ENCODE results near the gene KCNC1.

KCNC1 gene

DNA sequence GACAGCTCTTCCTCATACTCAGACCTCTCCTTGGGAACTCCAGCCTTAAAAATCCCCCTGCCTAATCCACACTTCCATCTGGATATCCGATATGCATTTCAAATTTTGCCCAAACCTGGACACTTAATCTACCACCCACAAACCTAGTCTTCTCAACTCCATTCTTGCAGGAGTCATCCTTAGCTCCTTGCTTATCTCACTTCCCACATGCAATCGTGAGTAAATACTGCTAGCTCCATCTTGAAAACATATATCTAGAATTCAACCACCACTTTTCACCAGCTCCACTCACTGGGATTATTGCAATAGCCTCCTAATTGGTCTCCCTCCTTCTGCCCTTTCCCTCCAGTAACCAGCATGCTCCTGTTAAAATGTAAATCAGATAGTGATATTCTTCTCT is 17.8 kb upstream of the KCNC1 start:
- TF ChIP-seq, protein P1, sequence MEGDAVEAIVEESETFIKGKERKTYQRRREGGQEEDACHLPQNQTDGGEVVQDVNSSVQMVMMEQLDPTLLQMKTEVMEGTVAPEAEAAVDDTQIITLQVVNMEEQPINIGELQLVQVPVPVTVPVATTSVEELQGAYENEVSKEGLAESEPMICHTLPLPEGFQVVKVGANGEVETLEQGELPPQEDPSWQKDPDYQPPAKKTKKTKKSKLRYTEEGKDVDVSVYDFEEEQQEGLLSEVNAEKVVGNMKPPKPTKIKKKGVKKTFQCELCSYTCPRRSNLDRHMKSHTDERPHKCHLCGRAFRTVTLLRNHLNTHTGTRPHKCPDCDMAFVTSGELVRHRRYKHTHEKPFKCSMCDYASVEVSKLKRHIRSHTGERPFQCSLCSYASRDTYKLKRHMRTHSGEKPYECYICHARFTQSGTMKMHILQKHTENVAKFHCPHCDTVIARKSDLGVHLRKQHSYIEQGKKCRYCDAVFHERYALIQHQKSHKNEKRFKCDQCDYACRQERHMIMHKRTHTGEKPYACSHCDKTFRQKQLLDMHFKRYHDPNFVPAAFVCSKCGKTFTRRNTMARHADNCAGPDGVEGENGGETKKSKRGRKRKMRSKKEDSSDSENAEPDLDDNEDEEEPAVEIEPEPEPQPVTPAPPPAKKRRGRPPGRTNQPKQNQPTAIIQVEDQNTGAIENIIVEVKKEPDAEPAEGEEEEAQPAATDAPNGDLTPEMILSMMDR (IDR thresholded peaks at IDR 0.05; ENCODE audit: insufficient read depth, missing control alignments): no peak
- FAIRE-seq: no peak
- no peak for DNase-seq (ENCODE audit: insufficient read length, low spot score)

DNA sequence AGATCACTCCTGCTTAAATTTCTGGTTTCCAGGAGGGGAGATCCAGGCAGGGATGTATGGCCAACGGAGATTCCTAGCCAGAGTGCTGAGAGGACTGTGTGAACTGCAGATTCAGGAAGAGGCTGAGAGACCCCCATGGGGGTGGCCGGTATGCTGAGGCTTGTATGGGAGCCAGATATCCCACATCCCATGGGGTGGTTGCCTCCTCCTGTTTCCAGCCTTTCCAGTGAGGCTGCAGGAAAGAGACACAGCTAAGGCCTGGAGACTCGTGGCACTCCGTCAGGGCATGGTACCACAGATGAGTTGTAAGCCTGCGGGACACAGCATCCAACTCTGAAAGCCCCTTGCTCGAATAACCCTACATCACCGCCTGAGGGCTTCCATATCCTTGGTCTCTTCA is 16.6 kb upstream of the KCNC1 start:
- no peak for FAIRE-seq
- TF ChIP-seq, protein P1 (IDR thresholded peaks at IDR 0.05; ENCODE audit: insufficient read depth, missing control alignments): no peak
- no peak for DNase-seq (ENCODE audit: insufficient read length, low spot score)

DNA sequence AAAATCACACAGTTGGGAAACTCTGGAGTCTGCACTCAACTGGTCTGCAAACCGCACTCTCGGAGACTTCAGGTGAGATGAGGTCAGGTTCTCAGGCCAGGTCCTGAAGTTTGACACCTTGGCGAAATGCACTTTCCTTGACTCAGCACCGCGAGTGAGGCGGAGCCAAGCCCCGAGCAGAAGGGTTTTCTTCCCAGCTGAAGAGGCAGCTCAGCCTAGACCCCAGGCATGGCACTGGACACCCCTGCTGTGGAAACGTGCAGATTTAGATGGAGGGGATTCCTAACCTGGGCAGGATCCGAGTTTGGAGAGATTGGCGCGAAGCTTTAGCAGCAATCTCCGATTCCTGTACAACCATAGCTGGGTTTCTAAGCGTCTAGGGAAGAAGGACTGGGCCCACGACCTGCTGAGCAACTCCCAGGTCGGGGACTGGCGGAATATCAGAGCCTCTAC is 16.0 kb upstream of the KCNC1 start:
- FAIRE-seq (no peak), DNase-seq (ENCODE audit: insufficient read length, low spot score) (no peak)
- TF ChIP-seq, protein P1 (IDR thresholded peaks at IDR 0.05; ENCODE audit: insufficient read depth, missing control alignments): no peak

DNA sequence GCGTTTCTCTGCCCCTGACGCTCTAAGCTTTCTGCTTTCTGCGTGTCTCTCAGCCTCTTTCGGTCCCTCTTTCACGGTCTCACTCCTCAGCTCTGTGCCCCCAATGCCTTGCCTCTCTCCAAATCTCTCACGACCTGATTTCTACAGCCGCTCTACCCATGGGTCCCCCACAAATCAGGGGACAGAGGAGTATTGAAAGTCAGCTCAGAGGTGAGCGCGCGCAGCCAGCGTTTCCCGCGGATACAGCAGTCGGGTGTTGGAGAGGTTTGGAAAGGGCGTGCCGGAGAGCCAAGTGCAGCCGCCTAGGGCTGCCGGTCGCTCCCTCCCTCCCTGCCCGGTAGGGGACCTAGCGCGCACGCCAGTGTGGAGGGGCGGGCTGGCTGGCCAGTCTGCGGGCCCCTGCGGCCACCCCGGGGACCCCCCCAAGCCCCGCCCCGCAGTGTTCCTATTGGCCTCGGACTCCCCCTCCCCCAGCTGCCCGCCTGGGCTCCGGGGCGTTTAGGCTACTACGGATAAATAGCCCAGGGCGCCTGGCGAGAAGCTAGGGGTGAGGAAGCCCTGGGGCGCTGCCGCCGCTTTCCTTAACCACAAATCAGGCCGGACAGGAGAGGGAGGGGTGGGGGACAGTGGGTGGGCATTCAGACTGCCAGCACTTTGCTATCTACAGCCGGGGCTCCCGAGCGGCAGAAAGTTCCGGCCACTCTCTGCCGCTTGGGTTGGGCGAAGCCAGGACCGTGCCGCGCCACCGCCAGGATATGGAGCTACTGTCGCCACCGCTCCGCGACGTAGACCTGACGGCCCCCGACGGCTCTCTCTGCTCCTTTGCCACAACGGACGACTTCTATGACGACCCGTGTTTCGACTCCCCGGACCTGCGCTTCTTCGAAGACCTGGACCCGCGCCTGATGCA is 15.3 kb upstream of the KCNC1 start, which contains the start of gene MYOD1:
MYOD1 (plus strand) TSS at position 544 of the 910 bp plus-strand sequence; CDS start at position 756, 212 bp downstream.
- TF ChIP-seq, protein P1 (IDR thresholded peaks at IDR 0.05; ENCODE audit: insufficient read depth, missing control alignments): no peak
- DNase-seq (ENCODE audit: insufficient read length, low spot score) (no peak), FAIRE-seq (no peak)

DNA sequence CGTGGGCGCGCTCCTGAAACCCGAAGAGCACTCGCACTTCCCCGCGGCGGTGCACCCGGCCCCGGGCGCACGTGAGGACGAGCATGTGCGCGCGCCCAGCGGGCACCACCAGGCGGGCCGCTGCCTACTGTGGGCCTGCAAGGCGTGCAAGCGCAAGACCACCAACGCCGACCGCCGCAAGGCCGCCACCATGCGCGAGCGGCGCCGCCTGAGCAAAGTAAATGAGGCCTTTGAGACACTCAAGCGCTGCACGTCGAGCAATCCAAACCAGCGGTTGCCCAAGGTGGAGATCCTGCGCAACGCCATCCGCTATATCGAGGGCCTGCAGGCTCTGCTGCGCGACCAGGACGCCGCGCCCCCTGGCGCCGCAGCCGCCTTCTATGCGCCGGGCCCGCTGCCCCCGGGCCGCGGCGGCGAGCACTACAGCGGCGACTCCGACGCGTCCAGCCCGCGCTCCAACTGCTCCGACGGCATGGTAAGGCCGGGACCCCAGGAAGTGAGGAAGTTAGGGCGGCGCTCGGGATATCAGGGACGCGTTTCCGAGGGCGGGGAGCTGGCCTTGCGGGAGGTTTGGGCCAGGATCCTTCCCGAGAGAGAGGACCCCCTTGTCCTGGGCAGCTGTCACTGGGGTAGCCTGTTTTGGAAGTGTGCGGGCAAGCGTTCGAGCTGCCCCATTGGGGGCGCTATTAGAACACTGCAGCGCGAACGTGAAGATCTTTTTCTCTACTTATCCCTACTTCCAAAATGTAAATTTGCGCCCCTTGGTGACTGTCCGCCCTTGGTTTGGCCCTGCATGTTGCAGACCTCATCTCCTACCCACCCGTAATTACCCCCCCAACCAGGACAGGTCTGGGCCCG is 14.4 kb upstream of the KCNC1 start:
- DNase-seq (ENCODE audit: insufficient read length, low spot score) (no peak), FAIRE-seq (no peak)
- TF ChIP-seq, protein P1 (IDR thresholded peaks at IDR 0.05; ENCODE audit: insufficient read depth, missing control alignments): peak; percentile 43

DNA sequence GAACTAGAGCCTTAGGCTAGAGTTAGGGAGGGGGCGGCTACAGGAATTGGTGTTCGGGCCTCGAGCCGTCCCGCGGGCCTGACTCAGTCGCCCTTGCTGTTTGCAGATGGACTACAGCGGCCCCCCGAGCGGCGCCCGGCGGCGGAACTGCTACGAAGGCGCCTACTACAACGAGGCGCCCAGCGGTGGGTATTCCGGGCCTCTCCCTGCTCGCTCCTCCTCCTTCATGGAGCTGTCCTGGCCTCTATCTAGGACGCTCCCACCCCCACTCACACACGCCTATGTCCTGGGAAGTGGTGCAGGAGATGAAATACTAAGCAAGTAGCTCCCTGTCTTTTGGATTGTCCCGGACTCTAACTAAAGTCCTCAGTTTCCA is 13.8 kb upstream of the KCNC1 start:
- FAIRE-seq: no peak
- DNase-seq (ENCODE audit: insufficient read length, low spot score): no peak
- TF ChIP-seq, protein P1 (IDR thresholded peaks at IDR 0.05; ENCODE audit: insufficient read depth, missing control alignments): no peak
